SU-DHL-6 (cell line): ENCODE measurements around the gene ARHGAP33.
"Not testable (repeated sequence)": the region's sequence is repeated elsewhere in the genome, so short reads cannot be mapped to it uniquely, and the experiment has no call there.

ENCODE experiments used
- H2AFZ ChIP-seq: fragments of 200-600 bp; sonication (generic); 2 replicates; pipeline ENCODE4 v1.6.1; 2014; ENCODE audit warnings: low read depth, mild to moderate bottlenecking, moderate library complexity, mixed read lengths, antibody characterized with exemption, low read length; ENCODE audit not compliant: severe bottlenecking
- H3F3A ChIP-seq: fragments of 200-600 bp; shearing (Covaris generic); 2 replicates; pipeline ENCODE4 v1.6.0; 2016; ENCODE audit warnings: antibody characterized with exemption, mild to moderate bottlenecking; ENCODE audit not compliant: insufficient read depth
- H3K27ac ChIP-seq: fragments of 200-600 bp; sonication (generic); 2 replicates; pipeline ENCODE4 v1.5.1; 2016; ENCODE audit warnings: low read depth, mild to moderate bottlenecking, low read length, moderate library complexity, mixed read lengths
- H3K27me3 ChIP-seq: fragments of 200-600 bp; sonication (generic), shearing (Covaris generic); 2 replicates; pipeline ENCODE4 v1.6.0; 2014; ENCODE audit warnings: mild to moderate bottlenecking, low read length
- H3K36me3 ChIP-seq: fragments of 200-600 bp; sonication (generic); 2 replicates; pipeline ENCODE4 v1.6.1; 2014; ENCODE audit warnings: mild to moderate bottlenecking, low read length, mixed read lengths
- H3K4me2 ChIP-seq: fragments of 300-600, 200-600 bp; shearing (Covaris generic), sonication (generic); 2 replicates; pipeline ENCODE4 v1.6.0; 2014; ENCODE audit warnings: low read length, low read depth, mild to moderate bottlenecking; ENCODE audit not compliant: poor library complexity, severe bottlenecking
- H3K4me3 ChIP-seq: fragments of 200-600 bp; sonication (generic); 2 replicates; pipeline ENCODE4 v1.5.1; 2014; ENCODE audit warnings: antibody characterized with exemption, low read length, mild to moderate bottlenecking, mixed read lengths; ENCODE audit not compliant: insufficient read depth, poor library complexity, severe bottlenecking
- H3K79me2 ChIP-seq: fragments of 200-600 bp; sonication (generic); 2 replicates; pipeline ENCODE4 v1.6.1; 2014; ENCODE audit warnings: mild to moderate bottlenecking, low read length, moderate library complexity; ENCODE audit not compliant: insufficient read depth
- H3K9ac ChIP-seq: fragments of 200-600 bp; sonication (generic); 2 replicates; pipeline ENCODE4 v1.7.0; 2014; ENCODE audit warnings: mild to moderate bottlenecking, low read length
- H3K9me2 ChIP-seq: fragments of 200-600 bp; sonication (generic); replicated peaks from 2 replicates; pipeline ENCODE4 v1.6.1; 2014; ENCODE audit warnings: low read length; ENCODE audit not compliant: insufficient read depth
- H3K9me3 ChIP-seq: fragments of 200-600 bp; sonication (generic); 2 replicates; pipeline ENCODE4 v1.6.1; 2014; ENCODE audit warnings: low read length, mixed read lengths; ENCODE audit not compliant: insufficient read depth
- H4K20me1 ChIP-seq: fragments of 200-600 bp; sonication (generic); 2 replicates; pipeline ENCODE4 v1.6.1; 2014; ENCODE audit warnings: low read depth, mild to moderate bottlenecking, antibody characterized with exemption, low read length, moderate library complexity, mixed read lengths
- CTCF ChIP-seq: fragments of 200-600 bp; sonication (generic); IDR thresholded peaks from one replicate; pipeline ENCODE4 v1.5.1; 2017; ENCODE audit warnings: antibody characterized with exemption, mild to moderate bottlenecking, low read length, moderate library complexity; ENCODE audit not compliant: insufficient read depth, poor library complexity, severe bottlenecking
- EZH2phosphoT487 ChIP-seq: fragments of 200-600 bp; sonication (generic), shearing (Covaris generic); conservative IDR thresholded peaks from 2 replicates; pipeline ENCODE4 v1.6.1; 2018; ENCODE audit warnings: mild to moderate bottlenecking, antibody characterized with exemption, low read length, moderate library complexity, mixed read lengths

ARHGAP33 gene

GRCh38 chr19:35830986-35831385 lies 55.6 kb downstream of the ARHGAP33 start:
- H3K4me3 ChIP-seq = no peak overlapping the region
- no peak overlapping the region for H3K27ac ChIP-seq
- no peaks in the 10 kb centered on the region for H4K20me1 ChIP-seq
- H3K9me3 ChIP-seq = no peaks in the 10 kb centered on the region
- no peak overlapping the region for H2AFZ ChIP-seq
- H3K4me2 ChIP-seq = no peak overlapping the region
- no peaks in the 10 kb centered on the region for H3K79me2 ChIP-seq
- H3K36me3 ChIP-seq = no peaks in the 10 kb centered on the region
- no peak overlapping the region for H3K9ac ChIP-seq
- H3F3A ChIP-seq = no peaks in the 10 kb centered on the region
- H3K9me2 ChIP-seq = no peaks in the 10 kb centered on the region
- TF ChIP-seq EZH2phosphoT487 (no peak), CTCF (no peak)
- H3K27me3 ChIP-seq = no peaks in the 10 kb centered on the region

GRCh38 chr19:35832054-35832453 lies 56.7 kb downstream of the ARHGAP33 start:
- Histone ChIP-seq H3K9me2 (no peaks in the 10 kb centered on the region), H3K4me3 (no peak overlapping the region), H3K9me3 (no peaks in the 10 kb centered on the region), H4K20me1 (no peaks in the 10 kb centered on the region), H3K27me3 (no peaks in the 10 kb centered on the region), H3K4me2 (no peak overlapping the region), H3F3A (no peaks in the 10 kb centered on the region), H3K27ac (no peak overlapping the region), H2AFZ (no peak overlapping the region), H3K79me2 (no peaks in the 10 kb centered on the region), H3K9ac (no peak overlapping the region), H3K36me3 (no peaks in the 10 kb centered on the region)
- TF ChIP-seq CTCF (no peak), EZH2phosphoT487 (no peak)

GRCh38 chr19:35833972-35834371 lies 58.6 kb downstream of the ARHGAP33 start:
- H3K9me2 ChIP-seq = no peaks in the 10 kb centered on the region
- H3K36me3 ChIP-seq = no peaks in the 10 kb centered on the region
- no peaks in the 10 kb centered on the region for H3K9me3 ChIP-seq
- H2AFZ ChIP-seq = no peak overlapping the region
- H3K27me3 ChIP-seq = no peaks in the 10 kb centered on the region
- no peak overlapping the region for H3K9ac ChIP-seq
- H3K79me2 ChIP-seq = no peaks in the 10 kb centered on the region
- H3K4me2 ChIP-seq = no peak overlapping the region
- no peak overlapping the region for H3K4me3 ChIP-seq
- H4K20me1 ChIP-seq = no peaks in the 10 kb centered on the region
- TF ChIP-seq EZH2phosphoT487 = no peak
- no peak for TF ChIP-seq CTCF
- H3F3A ChIP-seq = no peaks in the 10 kb centered on the region
- H3K27ac ChIP-seq = no peak overlapping the region

GRCh38 chr19:35836096-35836495 lies 60.7 kb downstream of the ARHGAP33 start:
- not testable (repeated sequence) for H4K20me1 ChIP-seq, H3K4me3 ChIP-seq, H3K36me3 ChIP-seq, H2AFZ ChIP-seq, H3K9me2 ChIP-seq, H3K4me2 ChIP-seq, H3K9me3 ChIP-seq, H3K27me3 ChIP-seq, H3K79me2 ChIP-seq, H3K27ac ChIP-seq, H3F3A ChIP-seq, H3K9ac ChIP-seq
